IPS DF 6.9 (cell line): ENCODE data around the gene CUL3.

Source experiments
- DNase-seq: peaks from one replicate; pipeline ENCODE4 v3.0.0-alpha.2; 2013; ENCODE audit warnings: low read depth, low spot score
- H3K27ac ChIP-seq: one replicate; pipeline ENCODE4 v1.5.1; 2013; ENCODE audit warnings: low read length, control low read depth
- H3K27me3 ChIP-seq: 2 replicates; pipeline ENCODE4 v1.6.1; 2013; ENCODE audit warnings: mild to moderate bottlenecking, low read length; ENCODE audit not compliant: control insufficient read depth, insufficient read depth
- H3K36me3 ChIP-seq: 2 replicates; pipeline ENCODE4 v1.6.1; 2013; ENCODE audit warnings: low read length; ENCODE audit not compliant: control insufficient read depth, insufficient read depth
- H3K4me1 ChIP-seq: 2 replicates; pipeline ENCODE4 v1.6.1; 2013; ENCODE audit warnings: low read length; ENCODE audit not compliant: control insufficient read depth, insufficient read depth
- H3K4me3 ChIP-seq: 2 replicates; pipeline ENCODE4 v1.5.1; 2013; ENCODE audit warnings: mild to moderate bottlenecking, low read length
- H3K9me3 ChIP-seq: 2 replicates; pipeline ENCODE4 v1.6.1; 2013; ENCODE audit warnings: low read length, inconsistent platforms; ENCODE audit not compliant: control insufficient read depth, insufficient read depth
- WGBS: extraction: QIAGEN DNeasy Blood & Tissue Kit; methylation state at CpG from one replicate; pipeline ENCODE4 v1.1.7; 2013; ENCODE audit warnings: mixed read lengths, missing lambda C conversion rate; ENCODE audit not compliant: insufficient read length, insufficient coverage; 5-methylcytosine and 5-hydroxymethylcytosine counted together

Gene CUL3

GRCh38 chr2:224546926-224547325 lies 38.2 kb downstream of the CUL3 start:
- no peak for DNase-seq
- H3K36me3 ChIP-seq = no peaks in the 10 kb centered on the region; the same call in 1 of the 2 replicates
- H3K27ac ChIP-seq = no peak overlapping the region
- no peaks in the 10 kb centered on the region for H3K9me3 ChIP-seq
- 100% methylated on average over 1 of the region's 1 CpG for WGBS
- H3K4me1 ChIP-seq = no peaks in the 10 kb centered on the region; the same call in 1 of the 2 replicates
- no peak overlapping the region for H3K4me3 ChIP-seq
- H3K27me3 ChIP-seq = no peaks in the 10 kb centered on the region

DNA sequence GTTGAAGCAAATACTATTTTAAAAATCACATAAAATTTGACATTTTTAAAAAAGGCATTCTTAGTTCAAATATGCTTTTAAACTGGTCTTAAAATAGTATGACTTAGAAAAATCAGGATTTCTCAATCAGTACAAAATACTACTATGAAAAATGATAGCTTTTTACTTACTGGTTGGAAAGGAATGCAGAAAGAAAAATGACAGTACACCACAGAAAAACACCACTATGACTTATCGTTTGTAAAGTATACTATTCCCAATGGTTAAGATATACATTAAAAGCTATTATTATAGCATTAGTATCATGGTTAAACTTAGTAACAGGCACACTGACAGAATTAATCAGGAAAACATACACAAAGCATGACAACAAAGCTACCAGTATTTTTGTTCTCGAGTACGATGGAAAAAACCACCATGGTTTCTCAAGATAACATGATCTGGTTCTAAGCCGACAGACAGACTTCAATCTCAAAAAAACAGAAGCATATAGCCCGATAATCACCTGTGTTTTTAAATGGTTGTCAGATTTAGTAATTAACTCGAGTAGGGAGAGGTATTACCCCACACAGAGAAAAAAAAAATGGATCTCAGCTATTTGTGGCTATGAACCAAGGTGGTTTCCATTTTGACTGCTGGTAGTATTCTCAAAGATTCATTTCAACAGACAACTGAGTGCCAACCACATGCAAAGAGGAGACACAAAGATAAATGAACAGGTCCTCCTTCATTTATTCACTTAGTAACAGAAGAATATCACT lies 39.1 kb downstream of the CUL3 start:
- WGBS = no CpG with 5 or more reads among the region's 6 CpGs
- no peak for DNase-seq
- Histone ChIP-seq H3K4me1 (no peaks in the 10 kb centered on the region; the same call in 1 of the 2 replicates), H3K27ac (no peak overlapping the region), H3K36me3 (no peaks in the 10 kb centered on the region; the same call in 1 of the 2 replicates), H3K4me3 (no peak overlapping the region), H3K27me3 (no peaks in the 10 kb centered on the region), H3K9me3 (no peaks in the 10 kb centered on the region)

GRCh38 chr2:224543939-224544338 lies 41.2 kb downstream of the CUL3 start:
- H3K4me3 ChIP-seq = no peak overlapping the region
- H3K27me3 ChIP-seq = no peaks in the 10 kb centered on the region
- H3K36me3 ChIP-seq = no peaks in the 10 kb centered on the region; the same call in 1 of the 2 replicates
- no peak overlapping the region for H3K27ac ChIP-seq
- DNase-seq = no peak
- H3K4me1 ChIP-seq = no peaks in the 10 kb centered on the region; the same call in 1 of the 2 replicates
- no peaks in the 10 kb centered on the region for H3K9me3 ChIP-seq

DNA sequence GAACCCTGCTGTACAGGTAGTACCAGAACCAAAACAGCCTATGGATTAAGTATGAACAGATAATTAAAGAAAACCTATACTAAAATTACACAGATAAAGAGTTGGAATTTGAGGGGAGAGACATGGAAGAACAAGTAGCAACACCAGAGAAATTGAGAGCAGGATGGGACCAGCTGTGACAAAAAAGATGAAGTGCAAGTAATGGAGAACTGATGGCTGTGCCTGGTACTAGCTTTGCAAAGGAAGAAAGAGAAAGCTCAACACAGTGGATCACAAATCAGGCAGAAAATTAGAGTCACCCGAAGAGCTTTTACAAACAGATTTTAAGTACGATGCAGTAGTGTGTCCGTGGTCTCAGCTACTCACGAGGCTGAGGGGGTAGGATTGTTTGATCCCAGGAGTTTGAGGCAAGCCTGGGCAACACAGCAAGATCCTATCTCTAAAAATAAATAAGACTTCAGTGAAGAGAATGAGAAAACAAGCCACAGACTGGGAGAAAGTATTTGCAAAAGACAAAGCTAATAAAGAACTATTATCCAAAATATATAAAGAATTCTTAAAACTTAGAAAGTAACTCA lies 46.5 kb downstream of the CUL3 start:
- H3K27ac ChIP-seq = no peak overlapping the region
- no peaks in the 10 kb centered on the region for H3K27me3 ChIP-seq
- H3K4me3 ChIP-seq = no peak overlapping the region
- WGBS = no CpG with 5 or more reads among the region's 4 CpGs
- H3K9me3 ChIP-seq = no peaks in the 10 kb centered on the region
- DNase-seq = no peak
- no peaks in the 10 kb centered on the region; the same call in 1 of the 2 replicates for H3K36me3 ChIP-seq
- no peaks in the 10 kb centered on the region for H3K4me1 ChIP-seq

- Histone ChIP-seq H3K9me3 (no peaks in the 10 kb centered on the region), H3K27ac (no peak overlapping the region), H3K4me1 (no peaks in the 10 kb centered on the region), H3K27me3 (no peaks in the 10 kb centered on the region), H3K36me3 (no peaks in the 10 kb centered on the region; the same call in 1 of the 2 replicates), H3K4me3 (no peak overlapping the region)
- no peak for DNase-seq
- WGBS = no CpG with 5 or more reads among the region's 3 CpGs
These were observed 52.2 kb downstream of the CUL3 start for GRCh38 chr2:224532931-224533330.

DNA sequence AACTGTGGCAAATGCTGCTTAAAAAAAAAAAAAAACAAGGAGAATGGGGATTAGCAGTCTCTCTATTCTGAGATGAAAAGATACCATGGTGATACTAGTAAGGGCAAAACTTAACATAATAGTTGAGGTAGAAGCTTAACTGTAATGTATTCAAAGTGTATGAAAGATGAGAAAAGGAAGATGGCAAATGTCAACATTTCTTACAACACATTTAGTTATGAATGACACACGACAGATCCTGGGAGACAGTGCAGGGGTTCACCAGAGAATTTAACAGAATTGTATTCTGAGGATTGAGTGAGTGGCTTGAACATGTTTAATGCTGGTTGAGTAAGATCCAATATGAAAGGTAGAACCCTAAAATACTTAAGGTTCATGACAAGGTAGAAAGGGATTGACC lies 52.7 kb downstream of the CUL3 start:
- Histone ChIP-seq H3K27ac (no peak overlapping the region), H3K4me3 (no peak overlapping the region), H3K4me1 (no peaks in the 10 kb centered on the region), H3K36me3 (no peaks in the 10 kb centered on the region; the same call in 1 of the 2 replicates), H3K27me3 (no peaks in the 10 kb centered on the region), H3K9me3 (no peaks in the 10 kb centered on the region)
- DNase-seq = no peak
- no CpG with 5 or more reads among the region's 1 CpG for WGBS

DNA sequence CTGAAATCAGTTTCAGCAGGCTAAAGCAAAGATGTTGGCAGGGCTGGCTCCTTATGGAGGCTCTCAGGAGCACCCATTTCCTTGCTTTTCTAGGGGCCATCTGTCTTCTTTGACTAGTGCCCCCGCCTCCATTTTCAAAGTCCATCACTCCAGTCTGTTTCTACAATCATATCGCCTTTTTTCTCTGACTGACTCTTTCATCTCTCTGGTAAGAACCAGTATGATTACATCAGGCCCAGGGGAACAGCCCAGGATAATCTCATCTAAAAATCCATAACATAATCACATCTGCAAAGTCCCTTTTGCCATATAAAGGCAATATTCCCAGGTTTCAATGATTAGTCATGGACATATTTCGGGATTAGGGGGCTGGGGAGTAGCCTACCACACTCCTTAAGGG lies 57.0 kb downstream of the CUL3 start:
- Histone ChIP-seq H3K9me3 (no peaks in the 10 kb centered on the region), H3K4me3 (no peak overlapping the region), H3K27me3 (no peaks in the 10 kb centered on the region), H3K27ac (no peak overlapping the region), H3K4me1 (peaks cover 2% of the 10 kb centered on the region; the same call in 1 of the 2 replicates), H3K36me3 (no peaks in the 10 kb centered on the region; the same call in 1 of the 2 replicates)
- WGBS = no CpG with 5 or more reads among the region's 3 CpGs
- DNase-seq = no peak

DNA sequence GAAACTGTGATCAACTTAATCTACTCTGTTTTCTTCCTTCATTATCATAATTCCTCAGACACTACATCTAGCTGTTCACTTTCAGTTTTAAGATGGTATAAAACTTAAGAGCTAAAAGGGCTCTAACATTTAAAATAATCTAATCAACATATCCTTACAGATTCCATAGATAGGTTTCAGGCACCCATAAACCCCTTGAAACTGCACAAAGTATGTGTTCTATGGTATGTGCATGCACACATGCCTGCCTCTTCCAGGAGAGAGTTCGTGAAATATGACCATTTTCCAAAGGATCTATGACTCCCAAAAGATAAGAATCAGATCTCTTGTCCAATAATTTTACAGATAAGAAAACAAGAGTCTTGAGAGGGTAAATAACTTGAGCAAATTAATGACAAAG lies 59.4 kb downstream of the CUL3 start:
- no peak for DNase-seq
- no peaks in the 10 kb centered on the region for H3K27me3 ChIP-seq
- no peak overlapping the region for H3K4me3 ChIP-seq
- no peak overlapping the region for H3K27ac ChIP-seq
- no CpG with 5 or more reads among the region's 1 CpG for WGBS
- H3K9me3 ChIP-seq = no peaks in the 10 kb centered on the region
- peaks cover 2% of the 10 kb centered on the region; the same call in 1 of the 2 replicates for H3K4me1 ChIP-seq
- H3K36me3 ChIP-seq = no peaks in the 10 kb centered on the region

GRCh38 chr2:224524657-224525056 lies 60.5 kb downstream of the CUL3 start:
- 100% methylated on average over 1 of the region's 2 CpGs for WGBS
- DNase-seq = no peak
- no peak overlapping the region for H3K4me3 ChIP-seq
- H3K36me3 ChIP-seq = no peaks in the 10 kb centered on the region
- no peaks in the 10 kb centered on the region for H3K27me3 ChIP-seq
- H3K4me1 ChIP-seq = peaks cover 2% of the 10 kb centered on the region; the same call in 1 of the 2 replicates
- no peak overlapping the region for H3K27ac ChIP-seq
- H3K9me3 ChIP-seq = no peaks in the 10 kb centered on the region

DNA sequence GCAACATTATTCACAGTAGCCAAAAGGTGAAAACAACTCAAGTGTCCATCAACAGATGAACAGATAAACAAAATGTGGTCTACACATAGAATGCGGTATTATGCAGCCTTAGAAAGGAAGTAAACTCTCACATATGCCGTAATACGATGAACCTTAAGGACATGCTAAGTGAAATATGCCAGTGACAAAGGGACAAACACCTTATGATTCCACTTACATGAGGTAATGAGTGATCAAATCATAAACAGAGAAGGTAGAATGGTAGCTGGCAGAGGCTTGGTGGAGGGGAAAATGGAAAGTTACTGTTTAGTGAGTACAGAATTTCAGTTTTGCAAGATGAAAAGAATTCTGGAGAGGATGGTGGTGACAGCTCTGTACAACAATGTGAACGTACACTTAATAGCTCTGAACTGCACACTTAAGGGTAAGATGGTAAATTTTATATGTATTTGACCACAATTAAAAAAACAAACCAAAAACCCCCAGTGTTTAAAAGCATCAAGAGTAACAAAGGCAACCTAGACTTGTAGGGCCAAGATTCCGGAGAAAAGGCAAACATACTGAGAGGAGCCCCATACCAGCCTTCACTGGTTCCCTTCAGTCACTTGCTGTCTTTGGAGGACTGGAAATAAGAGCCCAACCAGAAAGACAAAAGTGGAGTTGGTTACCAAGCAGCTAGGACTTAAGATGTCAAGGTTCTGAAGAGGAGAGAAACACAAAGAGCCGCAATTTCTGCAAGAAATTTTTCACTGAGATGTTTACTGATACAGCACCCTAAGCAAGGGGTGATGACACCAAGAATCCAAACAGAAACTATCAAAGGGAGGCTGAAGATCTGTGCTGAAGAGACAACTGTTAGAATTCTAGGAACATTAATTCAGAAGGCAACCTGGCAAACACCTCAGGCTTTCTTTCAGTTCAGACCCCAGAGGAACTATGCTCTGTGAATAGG lies 61.3 kb downstream of the CUL3 start:
- Histone ChIP-seq H3K36me3 (no peaks in the 10 kb centered on the region), H3K9me3 (no peaks in the 10 kb centered on the region), H3K4me1 (peaks cover 2% of the 10 kb centered on the region; the same call in 1 of the 2 replicates), H3K27ac (no peak overlapping the region), H3K4me3 (no peak overlapping the region), H3K27me3 (no peaks in the 10 kb centered on the region)
- no peak for DNase-seq
- WGBS = no CpG with 5 or more reads among the region's 6 CpGs
